OCI-LY3 (cell line): ENCODE results near the gene HTRA1.

Source experiments
- H2AFZ ChIP-seq: fragments of 200-600, 300-600 bp; shearing (Covaris generic); 2 replicates; pipeline ENCODE4 v1.6.0; 2014; ENCODE audit warnings: antibody characterized with exemption, low read depth, low read length
- H3K27ac ChIP-seq: fragments of 200-600, 300-600 bp; sonication (generic); 2 replicates; pipeline ENCODE4 v1.5.1; 2014; ENCODE audit warnings: mild to moderate bottlenecking, low read length, moderate library complexity, mixed read lengths
- H3K27me3 ChIP-seq: fragments of 200-600, 300-600 bp; sonication (generic); 2 replicates; pipeline ENCODE4 v1.6.1; 2014; ENCODE audit warnings: low read depth, low read length, mixed read lengths
- H3K36me3 ChIP-seq: fragments of 200-600, 300-600 bp; sonication (generic); replicated peaks from 2 replicates; pipeline ENCODE3; 2014; ENCODE audit warnings: low read depth, low read length, mixed read lengths
- H3K4me1 ChIP-seq: fragments of 300-600, 200-600 bp; sonication (generic); 2 replicates; pipeline ENCODE4 v1.6.1; 2014; ENCODE audit warnings: low read length, mixed read lengths
- H3K4me2 ChIP-seq: fragments of 200-600, 300-600 bp; sonication (generic); 2 replicates; pipeline ENCODE4 v1.6.1; 2014; ENCODE audit warnings: low read length, mixed read lengths
- H3K4me3 ChIP-seq: fragments of 300-600, 200-600 bp; sonication (generic); 2 replicates; pipeline ENCODE4 v1.5.1; 2014; ENCODE audit warnings: antibody characterized with exemption, mild to moderate bottlenecking, low read length, moderate library complexity
- H3K79me2 ChIP-seq: fragments of 300-600, 200-600 bp; shearing (Covaris generic); 2 replicates; pipeline ENCODE4 v1.6.1; 2014; ENCODE audit warnings: mild to moderate bottlenecking, low read length, mixed read lengths
- H3K9ac ChIP-seq: fragments of 300-600, 200-600 bp; shearing (Covaris generic); 2 replicates; pipeline ENCODE4 v1.6.0; 2014; ENCODE audit warnings: mild to moderate bottlenecking, low read length, moderate library complexity
- H3K9me3 ChIP-seq: fragments of 200-600, 300-600 bp; shearing (Covaris generic); 2 replicates; pipeline ENCODE4 v1.6.1; 2014; ENCODE audit warnings: low read length, mixed read lengths; ENCODE audit not compliant: insufficient read depth
- H4K20me1 ChIP-seq: fragments of 200-600, 300-600 bp; sonication (generic); 2 replicates; pipeline ENCODE4 v1.6.1; 2016; ENCODE audit warnings: low read length, mixed read lengths; ENCODE audit not compliant: insufficient read depth
- CTCF ChIP-seq: fragments of 200-600, 300-600 bp; sonication (generic); IDR thresholded peaks from 2 replicates; pipeline ENCODE4 v1.5.1; 2014; ENCODE audit warnings: antibody characterized with exemption, low read length, low read depth
- EZH2phosphoT487 ChIP-seq: fragments of 200-600 bp; shearing (Covaris generic); IDR thresholded peaks from 2 replicates; pipeline ENCODE4 v1.6.1; 2018; ENCODE audit warnings: antibody characterized with exemption, mixed run types, low read depth

HTRA1 gene

GRCh38 chr10:122458693-122459092 is 2.7 kb upstream of the HTRA1 start:
- Histone ChIP-seq H3K4me3 (no peak overlapping the region), H2AFZ (no peak overlapping the region), H3K9me3 (no peaks in the 10 kb centered on the region), H3K4me1 (no peaks in the 10 kb centered on the region), H3K27me3 (no peaks in the 10 kb centered on the region), H3K4me2 (no peak overlapping the region), H3K79me2 (no peaks in the 10 kb centered on the region), H3K36me3 (no peaks in the 10 kb centered on the region), H4K20me1 (no peaks in the 10 kb centered on the region), H3K9ac (no peak overlapping the region), H3K27ac (no peak overlapping the region)
- TF ChIP-seq CTCF (no peak), EZH2phosphoT487 (no peak)

- Histone ChIP-seq H3K9me3 (no peaks in the 10 kb centered on the region), H3K36me3 (no peaks in the 10 kb centered on the region), H3K9ac (no peak overlapping the region), H2AFZ (no peak overlapping the region), H4K20me1 (no peaks in the 10 kb centered on the region), H3K4me2 (no peak overlapping the region), H3K4me1 (no peaks in the 10 kb centered on the region), H3K4me3 (no peak overlapping the region), H3K79me2 (no peaks in the 10 kb centered on the region), H3K27ac (no peak overlapping the region), H3K27me3 (no peaks in the 10 kb centered on the region)
- TF ChIP-seq EZH2phosphoT487 = no peak
- no peak for TF ChIP-seq CTCF
Measured at GRCh38 chr10:122459561-122460273, 1.6 kb upstream of the HTRA1 start.

- Histone ChIP-seq H3K9me3 (no peaks in the 10 kb centered on the region), H3K4me2 (no peak overlapping the region), H4K20me1 (no peaks in the 10 kb centered on the region), H3K9ac (no peak overlapping the region), H3K4me3 (no peak overlapping the region), H3K27me3 (no peaks in the 10 kb centered on the region), H3K4me1 (no peaks in the 10 kb centered on the region), H2AFZ (no peak overlapping the region), H3K27ac (no peak overlapping the region), H3K36me3 (no peaks in the 10 kb centered on the region), H3K79me2 (no peaks in the 10 kb centered on the region)
- TF ChIP-seq EZH2phosphoT487 (no peak), CTCF (no peak)
Measured at GRCh38 chr10:122460891-122461293, 461 bp upstream of the HTRA1 start.

- H3K9ac ChIP-seq = no peak overlapping the region
- peaks cover 6% of the 10 kb centered on the region; the same call in 1 of the 2 replicates for H3K27me3 ChIP-seq
- H3K79me2 ChIP-seq = no peaks in the 10 kb centered on the region
- H3K36me3 ChIP-seq = no peaks in the 10 kb centered on the region
- no peak overlapping the region for H2AFZ ChIP-seq
- no peaks in the 10 kb centered on the region for H4K20me1 ChIP-seq
- H3K9me3 ChIP-seq = no peaks in the 10 kb centered on the region
- no peak overlapping the region for H3K27ac ChIP-seq
- H3K4me1 ChIP-seq = no peaks in the 10 kb centered on the region
- H3K4me3 ChIP-seq = no peak overlapping the region
- H3K4me2 ChIP-seq = no peak overlapping the region
- TF ChIP-seq CTCF = no peak
- no peak for TF ChIP-seq EZH2phosphoT487
Measured at GRCh38 chr10:122461729-122462532, 578 bp downstream of the HTRA1 start.
